ENCODE results near the gene EXOC6B. TPM values are rescaled to one million over a fixed set of nuclear protein-coding genes. Genes with fewer than 3 reads are reported as not detected.
"Not testable (repeated sequence)": the region's sequence is repeated elsewhere in the genome, so short reads cannot be mapped to it uniquely, and the experiment has no call there.

EXOC6B gene
- total RNA-seq, 1 donor from 2014 or later = 32.2 TPM

- Mint-ChIP-seq H3K4me1 (ENCODE audit: low read depth) (peaks cover 5% of the 10 kb centered on the region), H3K27me3 (ENCODE audit: low read depth) (no peaks in the 10 kb centered on the region), H3K4me3 (ENCODE audit: unreplicated experiment) (no peak overlapping the region), H3K36me3 (ENCODE audit: low read depth) (peaks cover 20% of the 10 kb centered on the region), H3K9me3 (ENCODE audit: low read depth) (peaks cover 29% of the 10 kb centered on the region), H3K27ac (ENCODE audit: unreplicated experiment) (no peak overlapping the region)
- no peak for TF ChIP-seq CTCF (IDR thresholded peaks at IDR 0.05)
- DNase-seq (ENCODE audit: low spot score) = no peak
Measured at GRCh38 chr2:72665448-72665847, 160.4 kb downstream of the EXOC6B start.

- Mint-ChIP-seq H3K36me3 (ENCODE audit: low read depth) (peaks cover 12% of the 10 kb centered on the region), H3K27me3 (ENCODE audit: low read depth) (no peaks in the 10 kb centered on the region), H3K4me1 (ENCODE audit: low read depth) (no peaks in the 10 kb centered on the region), H3K27ac (ENCODE audit: unreplicated experiment) (no peak overlapping the region), H3K4me3 (ENCODE audit: unreplicated experiment) (no peak overlapping the region), H3K9me3 (ENCODE audit: low read depth) (peaks cover 16% of the 10 kb centered on the region)
- TF ChIP-seq CTCF (IDR thresholded peaks at IDR 0.05) = no peak
- DNase-seq (ENCODE audit: low spot score) = no peak
Measured at GRCh38 chr2:72661985-72662384, 163.8 kb downstream of the EXOC6B start.

- Mint-ChIP-seq H3K9me3 (ENCODE audit: low read depth) (peaks cover 22% of the 10 kb centered on the region), H3K27me3 (ENCODE audit: low read depth) (no peaks in the 10 kb centered on the region), H3K36me3 (ENCODE audit: low read depth) (peaks cover 16% of the 10 kb centered on the region), H3K4me1 (ENCODE audit: low read depth) (peaks cover 10% of the 10 kb centered on the region), H3K4me3 (ENCODE audit: unreplicated experiment) (no peak overlapping the region), H3K27ac (ENCODE audit: unreplicated experiment) (no peak overlapping the region)
- TF ChIP-seq CTCF (IDR thresholded peaks at IDR 0.05) = no peak
- DNase-seq (ENCODE audit: low spot score) = no peak
Measured at GRCh38 chr2:72649810-72650209, 176.0 kb downstream of the EXOC6B start.

GRCh38 chr2:72641221-72641620, 184.6 kb downstream of the EXOC6B start:
- H3K9me3 Mint-ChIP-seq (ENCODE audit: low read depth) = peaks cover 24% of the 10 kb centered on the region
- H3K27ac Mint-ChIP-seq (ENCODE audit: unreplicated experiment); H3K4me1 Mint-ChIP-seq (ENCODE audit: low read depth); H3K27me3 Mint-ChIP-seq (ENCODE audit: low read depth); H3K4me3 Mint-ChIP-seq (ENCODE audit: unreplicated experiment); DNase-seq (ENCODE audit: low spot score): not testable (repeated sequence)
- H3K36me3 Mint-ChIP-seq (ENCODE audit: low read depth) = peaks cover 14% of the 10 kb centered on the region

GRCh38 chr2:72638600-72639211, 187.1 kb downstream of the EXOC6B start:
- peaks cover 5% of the 10 kb centered on the region for H3K9me3 Mint-ChIP-seq (ENCODE audit: low read depth)
- no peak overlapping the region for H3K27ac Mint-ChIP-seq (ENCODE audit: unreplicated experiment)
- no peaks in the 10 kb centered on the region for H3K27me3 Mint-ChIP-seq (ENCODE audit: low read depth)
- no peak for DNase-seq (ENCODE audit: low spot score)
- no peaks in the 10 kb centered on the region for H3K4me1 Mint-ChIP-seq (ENCODE audit: low read depth)
- no peaks in the 10 kb centered on the region for H3K36me3 Mint-ChIP-seq (ENCODE audit: low read depth)
- no peak for TF ChIP-seq CTCF (IDR thresholded peaks at IDR 0.05)
- H3K4me3 Mint-ChIP-seq (ENCODE audit: unreplicated experiment) = no peak overlapping the region

GRCh38 chr2:72636210-72636609, 189.6 kb downstream of the EXOC6B start:
- peaks cover 5% of the 10 kb centered on the region for H3K9me3 Mint-ChIP-seq (ENCODE audit: low read depth)
- no peak overlapping the region for H3K27ac Mint-ChIP-seq (ENCODE audit: unreplicated experiment)
- no peaks in the 10 kb centered on the region for H3K27me3 Mint-ChIP-seq (ENCODE audit: low read depth)
- H3K4me3 Mint-ChIP-seq (ENCODE audit: unreplicated experiment) = no peak overlapping the region
- H3K4me1 Mint-ChIP-seq (ENCODE audit: low read depth) = no peaks in the 10 kb centered on the region
- DNase-seq (ENCODE audit: low spot score) = no peak
- H3K36me3 Mint-ChIP-seq (ENCODE audit: low read depth) = no peaks in the 10 kb centered on the region
- no peak for TF ChIP-seq CTCF (IDR thresholded peaks at IDR 0.05)

Measured in chondrocyte (in vitro differentiated cells).